B cell (primary cell): ENCODE measurements around the gene ELFN2. TPM values are rescaled to one million over a fixed set of nuclear protein-coding genes. Genes with fewer than 3 reads are reported as not detected.

ENCODE experiments used
- ATAC-seq: fragments of 200-7000 bp; cut with Tn5 transposase; one replicate; pipeline ENCODE4 v1.10.0; 2021; ENCODE audit warnings: low read depth, mild to moderate bottlenecking, moderate number of reproducible peaks, moderate library complexity
- CTCF ChIA-PET: fragments of 350-600 bp; sonication (Branson Sonifier 250); formaldehyde crosslinking; loops from one replicate; lab custom pipeline; 2021; ENCODE audit warnings: antibody characterized with exemption, inconsistent platforms; lab: Charles Lee
- POLR2A ChIA-PET: fragments of 350-600 bp; sonication (Branson Sonifier 250); formaldehyde crosslinking; loops from one replicate; lab custom pipeline; 2021; ENCODE audit warnings: antibody characterized with exemption; lab: Charles Lee
- DNase-seq: peaks from one replicate; pipeline ENCODE4 v3.0.0; 2013
- H2AFZ ChIP-seq: 2 replicates; pipeline ENCODE4 v1.6.1; 2012; ENCODE audit warnings: mild to moderate bottlenecking, low read depth, low read length; ENCODE audit not compliant: insufficient read depth, poor library complexity, severe bottlenecking
- H3K27ac ChIP-seq, 2 donors: 1 replicate in 1 of 2; 2 replicates in 1 of 2; pipeline ENCODE4 v1.5.1; 2012 to 2013; ENCODE audit warnings: low read length in 2 of 2, mild to moderate bottlenecking in 2 of 2, moderate library complexity in 1 of 2
- H3K27me3 ChIP-seq, 4 experiments: fragments of 200-600 bp in 1 of 4; sonication (generic) in 1 of 4; replicated peaks in 1 of 4; 1 replicate in 2 of 4; 2 replicates in 2 of 4; pipeline versions ENCODE4 v1.6.1 to v1.7.0; 2013 to 2016; ENCODE audit warnings: low read length in 3 of 4, mild to moderate bottlenecking in 2 of 4, mixed read lengths in 1 of 4, moderate library complexity in 1 of 4; ENCODE audit not compliant: insufficient read depth in 4 of 4, control insufficient read depth in 3 of 4; ENCODE audit errors: control extremely low read depth in 1 of 4
- H3K36me3 ChIP-seq, 2 experiments: replicated peaks in 1 of 2; 1 replicate in 1 of 2; 2 replicates in 1 of 2; pipeline versions ENCODE4 v1.6.1 to v1.7.1; 2013; ENCODE audit warnings: low read length in 1 of 2; ENCODE audit not compliant: insufficient read depth in 2 of 2, control insufficient read depth in 1 of 2; ENCODE audit errors: control extremely low read depth in 1 of 2, extremely low read depth in 1 of 2
- H3K4me1 ChIP-seq, 2 donors: fragments of 200-600 bp in 1 of 2; sonication (generic) in 1 of 2; 1 replicate in 1 of 2; 2 replicates in 1 of 2; pipeline versions ENCODE4 v1.5.1 to v1.6.1; 2013 to 2017; ENCODE audit warnings: low read length in 2 of 2; ENCODE audit not compliant: control insufficient read depth in 2 of 2, insufficient read depth in 2 of 2
- H3K4me2 ChIP-seq: replicated peaks from 2 replicates; pipeline ENCODE3; 2012; ENCODE audit warnings: mild to moderate bottlenecking, low read depth, low read length; ENCODE audit not compliant: poor library complexity, severe bottlenecking
- H3K4me3 ChIP-seq, 5 experiments: fragments of 200-600 bp in 1 of 5; sonication (generic) in 1 of 5; 1 replicate in 3 of 5; 2 replicates in 2 of 5; pipeline versions ENCODE4 v1.5.1 to v1.7.0; 2011 to 2016; ENCODE audit warnings: low read length in 4 of 5, mild to moderate bottlenecking in 4 of 5, low read depth in 2 of 5, control low read depth in 1 of 5, moderate library complexity in 1 of 5; ENCODE audit not compliant: insufficient read depth in 1 of 5; ENCODE audit errors: control extremely low read depth in 1 of 5, extremely low read depth in 1 of 5
- H3K79me2 ChIP-seq: fragments of 200-600 bp; sonication (generic); one replicate; pipeline ENCODE4 v1.6.0; 2016; ENCODE audit warnings: low read length; ENCODE audit not compliant: control insufficient read depth, insufficient read depth
- H3K9ac ChIP-seq: fragments of 200-600 bp; sonication (generic); 2 replicates; pipeline ENCODE4 v1.6.1; 2017; ENCODE audit warnings: mild to moderate bottlenecking, low read length, moderate library complexity
- H3K9me3 ChIP-seq, 3 donors: one replicate each; pipeline versions ENCODE4 v1.6.1 to v1.7.1; 2013; ENCODE audit warnings: low read length in 2 of 3; ENCODE audit not compliant: control insufficient read depth in 2 of 3, insufficient read depth in 1 of 3; ENCODE audit errors: control extremely low read depth in 1 of 3
- H4K20me1 ChIP-seq: 2 replicates; pipeline ENCODE4 v1.6.0; 2012; ENCODE audit warnings: mild to moderate bottlenecking, low read length; ENCODE audit not compliant: insufficient read depth, control insufficient read depth, poor library complexity, severe bottlenecking
- H3K27ac Mint-ChIP-seq: one replicate; pipeline ENCODE4 v1.8.0; 2021; ENCODE audit warnings: mixed read lengths
- H3K27me3 Mint-ChIP-seq: one replicate; pipeline ENCODE4 v1.8.0; 2021; ENCODE audit warnings: mixed read lengths
- H3K4me1 Mint-ChIP-seq: one replicate; pipeline ENCODE4 v1.8.0; 2021; ENCODE audit warnings: mixed read lengths
- H3K4me3 Mint-ChIP-seq: one replicate; pipeline ENCODE4 v1.8.0; 2021; ENCODE audit warnings: mixed read lengths
- H3K9me3 Mint-ChIP-seq: one replicate; pipeline ENCODE4 v1.8.0; 2022; ENCODE audit warnings: mixed read lengths; ENCODE audit not compliant: insufficient read depth
- EZH2 ChIP-seq: IDR thresholded peaks from 2 replicates; pipeline ENCODE4 v1.6.1; 2012; ENCODE audit warnings: borderline replicate concordance, low read depth, mild to moderate bottlenecking, moderate library complexity, low read length; ENCODE audit not compliant: insufficient read depth, poor library complexity, severe bottlenecking
- WGBS: methylation state at CpG from one replicate; pipeline ENCODE4 v1.1.5; 2013; ENCODE audit warnings: missing lambda C conversion rate; ENCODE audit not compliant: insufficient coverage; 5-methylcytosine and 5-hydroxymethylcytosine counted together
- intact Hi-C: fragments of 100-400 bp; cut with micrococcal nuclease; formaldehyde crosslinking; loops from one replicate; pipeline ENCODE4 v1.10.0; 2022
- polyA plus RNA-seq: library from polyadenylated mRNA; depleted of rRNA; stranded (reverse); fragments of >200 nt; gene quantifications from 2 replicates; pipeline ENCODE4 v1.2.3, GENCODE V29; 2012
- total RNA-seq, 2 donors: library from RNA; stranded (reverse); fragments of 120-200 nt in 1 of 2; gene quantifications; 1 replicate in 1 of 2; 2 replicates in 1 of 2; pipeline versions ENCODE4 v1.2.3 to v1.2.4, GENCODE V29; 2013 to 2022
- TF ChIP-seq, protein P1 (sequence below): fragments of 200-600 bp; IDR thresholded peaks from one replicate; pipeline ENCODE4 v1.8.0; 2022; ENCODE audit warnings: antibody characterized with exemption, mild to moderate bottlenecking

The ELFN2 gene
- total and polyA plus RNA-seq, 2 donors (not counting 1 experiment from before 2014, with no cell fraction given): 0.07 to 0.12 TPM

DNA sequence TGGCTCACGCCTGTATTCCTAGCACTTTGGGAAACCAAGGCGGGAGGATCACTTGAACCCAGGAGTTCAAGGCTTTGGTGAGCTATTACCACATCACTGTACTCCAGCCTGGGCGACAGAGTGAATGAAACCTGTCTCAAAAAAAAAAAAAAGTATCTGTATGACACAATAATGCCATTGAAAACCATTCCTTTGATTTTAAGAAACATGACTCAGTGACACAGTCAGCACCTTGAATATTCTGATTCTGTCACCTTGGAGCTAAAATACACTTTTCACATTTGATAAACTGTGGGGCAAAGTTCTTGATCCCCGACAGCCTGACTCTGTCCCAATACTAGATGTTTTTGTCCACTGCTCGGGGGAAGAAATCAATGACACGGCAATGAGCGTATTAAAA, 16.7 kb upstream of the ELFN2 start:
- peaks cover 0 to 8% (median 3%) of the 10 kb centered on the region in 3 donors for H3K9me3 ChIP-seq
- no peaks in the 10 kb centered on the region for H3K4me1 ChIP-seq
- no peaks in the 10 kb centered on the region for H4K20me1 ChIP-seq
- H3K27ac ChIP-seq: no peak overlapping the region
- no peak overlapping the region for H3K4me2 ChIP-seq
- ATAC-seq (no peak), DNase-seq (no peak)
- ChIA-PET CTCF (interaction anchor here (0.7 to 1.2 kb wide), 3 partner anchors 15 to 123 kb away, joined by 3 to 5 read pairs (median 3); no protein-coding TSS in a partner anchor), POLR2A (no interaction called here)
- WGBS: 87% methylated on average over 3 of the region's 7 CpGs
- no peaks in the 10 kb centered on the region for H3K36me3 ChIP-seq
- H3K27ac Mint-ChIP-seq: no peak overlapping the region
- no peak for TF ChIP-seq EZH2
- TF ChIP-seq, protein P1, sequence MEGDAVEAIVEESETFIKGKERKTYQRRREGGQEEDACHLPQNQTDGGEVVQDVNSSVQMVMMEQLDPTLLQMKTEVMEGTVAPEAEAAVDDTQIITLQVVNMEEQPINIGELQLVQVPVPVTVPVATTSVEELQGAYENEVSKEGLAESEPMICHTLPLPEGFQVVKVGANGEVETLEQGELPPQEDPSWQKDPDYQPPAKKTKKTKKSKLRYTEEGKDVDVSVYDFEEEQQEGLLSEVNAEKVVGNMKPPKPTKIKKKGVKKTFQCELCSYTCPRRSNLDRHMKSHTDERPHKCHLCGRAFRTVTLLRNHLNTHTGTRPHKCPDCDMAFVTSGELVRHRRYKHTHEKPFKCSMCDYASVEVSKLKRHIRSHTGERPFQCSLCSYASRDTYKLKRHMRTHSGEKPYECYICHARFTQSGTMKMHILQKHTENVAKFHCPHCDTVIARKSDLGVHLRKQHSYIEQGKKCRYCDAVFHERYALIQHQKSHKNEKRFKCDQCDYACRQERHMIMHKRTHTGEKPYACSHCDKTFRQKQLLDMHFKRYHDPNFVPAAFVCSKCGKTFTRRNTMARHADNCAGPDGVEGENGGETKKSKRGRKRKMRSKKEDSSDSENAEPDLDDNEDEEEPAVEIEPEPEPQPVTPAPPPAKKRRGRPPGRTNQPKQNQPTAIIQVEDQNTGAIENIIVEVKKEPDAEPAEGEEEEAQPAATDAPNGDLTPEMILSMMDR: no peak
- peaks cover 20% of the 10 kb centered on the region for H3K27me3 Mint-ChIP-seq
- peaks cover 0 to 12% (median 1%) of the 10 kb centered on the region in 4 experiments for H3K27me3 ChIP-seq
- peaks cover 1% of the 10 kb centered on the region for H3K4me1 Mint-ChIP-seq
- no peaks in the 10 kb centered on the region for H3K79me2 ChIP-seq
- H3K4me3 ChIP-seq: no peak overlapping the region
- no peak overlapping the region for H3K4me3 Mint-ChIP-seq
- intact Hi-C loops: no loop called here
- peaks cover 8% of the 10 kb centered on the region for H3K9me3 Mint-ChIP-seq
- no peak overlapping the region for H2AFZ ChIP-seq
- H3K9ac ChIP-seq: no peak overlapping the region

DNA sequence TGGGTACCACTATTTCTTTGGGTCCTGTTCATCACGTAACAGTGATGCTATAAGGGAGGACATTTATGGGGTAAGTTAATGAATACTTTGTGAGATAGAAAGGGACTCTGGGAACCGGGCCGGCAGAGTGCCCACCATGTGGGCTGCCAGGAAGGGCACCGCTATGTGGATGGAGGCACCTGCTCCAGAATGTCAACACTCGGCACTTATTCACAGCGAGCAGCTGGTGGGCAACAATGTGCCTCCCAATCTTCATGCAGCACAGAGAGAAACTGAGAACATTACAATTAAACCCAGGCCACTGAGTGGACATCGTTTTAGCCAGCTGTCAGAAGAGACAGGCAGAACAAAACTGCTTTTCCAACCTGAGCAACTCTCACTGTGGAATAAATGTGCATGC, 15.8 kb upstream of the ELFN2 start:
- H3K27ac Mint-ChIP-seq: no peak overlapping the region
- peaks cover 8% of the 10 kb centered on the region for H3K9me3 Mint-ChIP-seq
- Histone ChIP-seq H2AFZ (no peak overlapping the region), H3K9ac (no peak overlapping the region), H3K4me3 (no peak overlapping the region), H3K36me3 (no peaks in the 10 kb centered on the region), H3K27ac (no peak overlapping the region), H3K4me1 (no peaks in the 10 kb centered on the region), H4K20me1 (no peaks in the 10 kb centered on the region), H3K9me3 (peaks cover 0 to 8% (median 3%) of the 10 kb centered on the region in 3 donors), H3K79me2 (no peaks in the 10 kb centered on the region), H3K4me2 (no peak overlapping the region), H3K27me3 (peaks cover 0 to 12% (median under 1%) of the 10 kb centered on the region in 4 experiments)
- H3K4me3 Mint-ChIP-seq: no peak overlapping the region
- 94% methylated on average over 5 of the region's 7 CpGs for WGBS
- no peaks in the 10 kb centered on the region for H3K4me1 Mint-ChIP-seq
- ATAC-seq (no peak), DNase-seq (no peak)
- TF ChIP-seq EZH2: no peak
- TF ChIP-seq, protein P1: no peak
- intact Hi-C loops: no loop called here
- ChIA-PET POLR2A (no interaction called here), CTCF (interaction anchor here (1.6 kb wide), 1 partner anchor 10 kb away, joined by 7 read pairs; no protein-coding TSS in a partner anchor)
- H3K27me3 Mint-ChIP-seq: peaks cover 16% of the 10 kb centered on the region
